HG03108 (cell line): ENCODE measurements around the gene PKNOX2.

Experiments
- ATAC-seq: cut with Tn5 transposase; IDR thresholded peaks from one replicate; pipeline ENCODE4 v1.9.1; 2021; ENCODE audit warnings: moderate library complexity; ENCODE audit not compliant: unreplicated experiment

Gene PKNOX2

DNA sequence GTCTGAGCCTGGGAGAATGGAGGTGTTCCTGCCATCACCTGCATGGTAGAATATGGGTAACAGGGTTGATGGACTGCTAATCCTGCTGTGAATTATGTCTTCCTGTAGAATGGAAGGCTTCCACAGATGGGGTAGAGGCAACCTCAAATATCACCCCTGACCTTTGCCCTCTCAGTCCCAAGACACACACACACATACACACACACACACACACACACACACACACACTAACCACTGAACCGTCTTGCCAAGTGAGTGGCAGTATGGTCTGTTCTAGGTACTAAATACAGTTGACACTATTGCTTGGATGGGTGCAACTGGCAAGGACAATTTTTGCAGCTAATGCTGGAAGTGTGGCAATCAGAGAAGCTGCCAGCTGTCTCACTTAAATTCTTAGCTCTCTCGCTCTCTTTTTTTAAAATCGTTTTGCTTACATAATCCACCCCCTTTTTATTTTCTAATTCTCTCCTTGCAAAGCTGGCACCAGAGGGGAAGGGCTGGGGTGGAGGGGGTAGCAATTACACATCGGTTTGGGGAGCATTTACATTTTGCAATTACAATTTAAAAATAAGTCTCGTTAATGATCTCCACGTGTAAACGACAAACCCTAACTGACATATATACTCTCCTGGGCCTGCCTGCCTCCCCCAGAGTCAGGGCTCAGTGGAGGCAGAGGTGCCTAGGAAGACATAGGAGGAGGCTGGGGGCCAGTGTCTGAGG, 169.0 kb downstream of the PKNOX2 start:
- ATAC-seq = no peak

DNA sequence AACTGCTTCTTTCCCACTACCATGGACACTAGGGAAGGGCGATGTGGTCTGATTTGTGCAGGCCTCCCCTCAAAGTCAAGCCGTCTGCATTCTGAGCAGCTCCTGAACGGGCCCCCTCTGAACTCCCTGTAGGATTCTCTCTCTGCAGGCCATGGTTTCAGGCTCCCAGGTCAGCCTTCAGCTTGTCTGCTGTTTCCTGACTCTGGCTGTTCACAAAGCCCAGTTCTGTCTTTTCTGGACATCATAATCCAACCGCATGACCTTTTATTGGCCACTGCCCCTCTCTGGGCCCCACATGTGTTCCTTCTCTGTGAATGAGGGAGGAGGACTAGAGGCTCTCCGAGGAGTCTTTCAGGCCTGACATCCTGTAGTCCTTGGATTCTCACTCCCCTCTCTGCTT, 170.6 kb downstream of the PKNOX2 start:
- no peak for ATAC-seq

DNA sequence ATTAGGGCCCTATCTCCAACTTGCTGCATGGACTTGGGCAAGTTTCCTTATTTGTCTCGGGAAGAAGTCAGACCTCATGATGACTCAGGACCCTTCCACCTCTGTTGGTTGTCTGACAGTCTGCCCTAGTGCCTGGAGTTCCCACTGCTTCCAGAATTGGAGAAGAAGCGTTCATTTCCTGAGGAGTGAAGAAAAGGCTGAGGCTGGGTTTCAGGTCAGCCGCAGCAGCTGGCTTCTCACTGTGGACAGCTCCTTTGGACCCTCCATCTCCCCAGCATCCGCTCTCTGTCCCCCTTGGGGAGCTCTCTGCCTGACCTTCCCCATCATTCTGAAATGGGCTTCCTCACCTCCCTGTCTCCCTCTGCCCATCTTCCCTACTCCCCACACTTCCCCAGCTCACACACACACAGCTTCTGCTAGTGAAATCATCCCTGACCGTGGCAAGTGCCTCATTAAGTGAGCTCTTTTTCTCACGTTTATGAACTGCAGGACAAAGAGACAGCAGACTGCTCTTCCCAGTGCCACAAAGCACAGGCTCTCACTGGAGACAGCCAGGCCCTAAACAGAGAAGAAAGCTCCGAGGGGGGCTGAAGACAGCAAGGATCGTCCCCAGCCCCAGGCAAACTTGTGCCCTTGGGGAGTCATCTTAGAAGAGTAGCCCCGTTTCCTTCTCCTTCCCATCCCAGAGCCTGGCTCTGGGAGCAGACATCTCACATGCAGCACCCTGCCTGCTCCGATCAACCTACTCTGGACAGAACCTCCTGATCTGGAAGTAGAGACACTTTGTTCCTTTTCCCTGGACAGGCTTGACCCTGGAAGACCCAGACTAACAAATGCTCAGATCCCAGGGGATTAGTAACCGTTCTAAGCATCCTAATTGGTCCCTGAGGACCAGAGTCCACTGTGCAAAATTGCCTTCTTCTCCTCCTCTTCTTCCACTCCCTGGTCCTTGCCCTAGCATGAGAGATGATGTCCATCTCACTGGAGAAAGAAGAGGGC, 173.6 kb downstream of the PKNOX2 start:
- no peak for ATAC-seq

DNA sequence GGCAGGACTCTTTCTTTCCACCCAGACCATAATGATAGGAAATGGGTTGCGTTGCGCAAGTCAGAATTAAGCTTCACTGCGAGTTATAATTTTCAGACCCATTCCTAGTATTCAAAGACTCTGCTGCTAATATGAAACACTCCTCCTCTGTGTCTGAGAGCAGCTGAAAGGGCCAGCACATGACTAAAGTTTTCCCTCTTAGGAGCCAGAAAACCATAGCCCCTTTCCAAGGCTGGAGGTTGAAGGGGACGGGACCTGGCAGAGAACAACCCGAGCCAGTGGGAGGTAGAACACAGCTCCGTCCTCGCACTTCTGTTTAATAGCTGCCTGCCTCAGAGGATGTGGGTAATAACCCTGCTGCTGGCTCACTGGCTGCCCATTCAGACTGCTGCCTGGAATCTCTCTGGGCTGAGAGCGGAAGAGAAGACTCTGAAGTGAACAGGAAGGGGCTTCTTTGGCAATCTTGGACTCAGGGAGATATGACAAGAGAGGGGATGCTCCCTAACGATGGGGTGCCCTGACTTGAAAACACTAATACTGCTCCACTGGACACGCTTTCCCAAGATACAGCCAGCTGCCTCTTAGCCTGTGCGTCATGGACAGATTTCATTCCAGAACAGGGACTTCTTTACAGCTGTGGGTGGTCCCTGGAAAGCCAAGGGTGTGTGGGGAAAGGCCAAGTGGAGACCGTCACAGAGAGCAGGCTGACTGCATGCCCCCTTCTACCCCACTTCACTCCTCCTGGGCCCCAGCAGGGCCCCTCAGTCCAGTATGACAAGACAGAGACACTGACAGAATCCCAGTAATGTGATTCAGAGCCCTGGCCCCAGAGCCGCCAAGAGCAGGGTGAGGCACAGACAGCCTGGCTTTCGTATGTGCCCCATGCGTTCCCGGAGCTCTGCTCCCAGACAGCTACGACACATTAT, 174.6 kb downstream of the PKNOX2 start:
- no peak for ATAC-seq

DNA sequence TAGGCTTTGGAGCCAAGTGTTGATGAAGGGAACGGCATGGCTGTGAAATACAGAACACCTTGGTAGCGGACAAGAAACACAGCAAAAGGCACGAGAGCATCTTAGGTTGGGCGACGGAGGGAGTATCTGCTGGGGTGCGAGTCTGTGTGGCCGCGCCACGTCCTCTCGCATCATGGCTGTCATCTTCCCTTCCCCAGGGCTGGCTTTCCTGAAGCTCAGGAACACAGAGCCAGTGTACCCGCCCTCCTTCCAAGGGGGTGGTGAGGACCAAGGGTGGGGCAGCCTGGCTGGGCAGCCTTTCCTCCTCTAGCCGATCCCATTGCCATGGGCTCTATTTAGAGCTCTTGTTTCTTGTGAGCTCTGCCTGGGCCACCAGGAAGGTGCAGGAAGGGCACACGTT, 177.1 kb downstream of the PKNOX2 start:
- no peak for ATAC-seq

DNA sequence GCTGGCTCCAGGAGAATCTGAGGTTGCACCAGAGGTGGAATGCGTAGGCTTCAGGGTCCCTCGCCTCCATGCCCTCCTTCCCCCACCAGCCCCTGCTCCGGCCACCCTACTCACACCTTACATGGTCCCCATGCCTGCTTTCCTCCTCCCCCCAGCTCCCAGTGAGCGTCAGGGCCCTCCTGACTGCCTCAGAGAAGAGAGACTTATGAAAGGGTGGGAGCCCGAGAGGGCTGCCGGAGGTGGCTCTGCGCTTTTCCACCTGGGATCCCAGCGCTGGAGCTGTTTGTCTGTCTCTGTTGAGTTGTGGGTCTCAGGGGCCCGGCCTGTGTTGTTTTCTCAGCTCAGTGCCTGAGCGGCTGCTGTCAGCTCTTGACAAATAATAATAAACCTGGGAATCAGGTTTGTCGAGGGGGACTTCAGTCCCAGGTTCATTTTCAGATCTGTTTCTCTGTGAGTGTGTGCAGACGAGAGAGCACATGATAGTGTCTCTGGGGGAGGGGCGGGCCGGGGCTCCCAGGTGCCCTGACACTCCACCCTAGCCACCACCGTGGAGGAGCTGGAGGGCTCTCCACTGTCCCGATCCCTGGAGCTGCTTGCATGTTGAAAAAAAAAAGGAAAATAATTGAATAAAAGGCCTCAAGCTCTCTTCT, 177.9 kb downstream of the PKNOX2 start:
- ATAC-seq = no peak

DNA sequence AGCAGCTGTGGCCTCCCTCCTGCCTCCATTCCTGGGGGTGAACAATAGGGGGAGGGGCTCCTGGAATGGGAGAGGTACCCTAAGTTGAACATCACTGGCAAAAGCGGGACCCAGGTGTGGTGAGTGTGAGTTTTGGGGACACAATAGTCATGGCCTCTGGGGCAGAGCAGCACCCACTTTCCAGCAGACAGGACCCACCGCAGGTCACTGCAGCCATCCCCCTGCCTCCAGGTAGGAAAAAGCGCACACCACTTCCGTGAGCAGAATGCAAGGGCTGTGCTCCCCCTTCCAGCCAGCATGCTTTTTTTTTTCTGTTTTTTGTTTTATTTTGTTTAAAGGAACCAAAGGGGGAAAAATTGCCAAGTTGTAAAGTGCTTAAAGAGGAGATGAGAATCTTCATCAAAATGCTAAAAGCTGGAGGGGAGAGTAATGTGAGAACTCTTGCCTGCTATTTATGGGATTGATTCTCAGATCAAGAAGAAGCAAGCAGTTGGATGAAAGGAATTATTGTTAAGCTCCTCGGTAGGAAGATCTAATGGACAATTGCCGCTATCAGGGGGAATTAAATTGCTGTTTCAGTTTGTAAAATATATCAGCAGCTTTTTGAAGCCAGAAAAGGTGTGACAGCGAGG, 178.7 kb downstream of the PKNOX2 start:
- no peak for ATAC-seq

DNA sequence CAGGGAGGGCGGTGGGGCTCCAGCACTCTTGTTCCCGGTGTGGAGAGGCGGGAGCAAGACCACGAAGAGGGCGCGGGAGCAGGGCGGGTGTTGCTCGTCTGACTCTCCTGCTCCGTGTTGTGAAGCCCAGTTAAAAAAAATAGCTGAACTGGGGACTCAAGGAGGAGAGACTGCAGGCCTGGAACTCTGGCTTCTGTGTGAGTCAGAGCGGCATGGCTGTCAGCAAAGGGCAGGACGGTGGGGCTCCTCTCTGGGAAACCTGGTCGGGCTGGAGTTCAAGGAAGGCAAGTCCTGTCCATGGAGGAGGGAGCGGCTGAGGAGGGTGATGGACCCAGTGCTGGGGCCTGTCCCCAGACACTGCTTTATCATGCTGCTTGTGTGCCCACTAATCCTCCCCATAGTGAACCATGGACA, 179.2 kb downstream of the PKNOX2 start:
- no peak for ATAC-seq

DNA sequence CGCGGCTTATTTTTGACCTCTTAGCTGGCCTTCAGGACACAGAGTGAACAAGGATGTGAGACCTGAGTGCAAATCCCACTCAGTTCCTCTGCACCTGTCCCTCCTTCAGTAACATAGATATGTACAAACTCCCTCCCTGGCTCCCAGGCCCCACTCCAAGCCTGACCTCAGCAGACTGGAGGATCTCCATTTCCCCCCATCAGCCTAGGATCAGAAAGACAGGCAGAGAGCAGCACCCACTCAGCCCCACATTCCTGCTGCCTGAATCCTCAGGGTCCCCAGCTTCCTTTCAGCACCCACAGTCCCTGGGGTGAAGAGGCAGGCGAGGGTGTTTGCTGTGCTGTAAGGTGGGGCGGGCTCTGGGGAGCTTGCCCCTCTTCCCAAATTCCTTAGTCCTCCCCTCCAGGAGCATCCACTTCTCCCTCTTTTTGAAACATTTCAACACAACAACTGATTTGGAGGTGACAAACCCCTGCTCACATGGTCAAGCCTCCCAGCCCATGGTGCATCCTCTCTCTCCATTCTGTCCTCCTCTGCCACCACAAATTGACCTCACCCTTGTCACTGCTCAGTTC, 180.4 kb downstream of the PKNOX2 start:
- no peak for ATAC-seq

DNA sequence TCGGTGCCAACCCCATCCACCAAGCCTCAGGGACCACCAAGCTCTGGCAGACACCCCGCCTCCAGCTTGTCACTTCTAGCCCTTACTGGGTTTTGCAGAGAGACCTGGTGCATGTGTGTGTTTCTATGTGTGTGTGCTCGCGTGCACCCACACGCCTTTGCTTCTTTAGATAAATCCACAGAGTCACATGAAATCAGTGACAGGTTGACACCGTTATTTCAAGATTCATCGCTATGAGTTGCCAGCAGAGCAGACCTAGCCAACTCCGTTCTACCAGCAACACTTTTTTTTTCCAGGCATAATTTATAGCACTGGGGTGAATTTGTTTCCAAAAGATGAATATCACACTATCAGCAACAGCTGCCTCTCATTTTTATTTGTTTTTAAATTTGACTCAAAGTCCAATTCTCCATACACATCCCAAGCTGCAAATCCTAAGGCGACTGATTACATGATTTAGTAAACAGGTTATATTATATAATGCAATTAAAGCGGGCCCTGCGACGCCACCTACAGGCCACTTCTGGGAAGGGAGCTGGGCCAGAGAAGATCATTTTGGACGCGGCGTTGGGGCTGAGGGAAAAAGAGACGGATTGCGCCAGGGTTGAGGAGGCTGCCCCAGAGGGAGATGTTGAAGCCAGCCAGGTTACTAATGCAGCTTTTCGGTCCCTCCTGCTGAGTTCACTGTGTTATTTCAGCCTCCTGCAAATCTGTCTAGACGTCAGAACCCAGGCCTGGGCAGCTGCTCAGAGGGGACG, 181.0 kb downstream of the PKNOX2 start:
- ATAC-seq = no peak

DNA sequence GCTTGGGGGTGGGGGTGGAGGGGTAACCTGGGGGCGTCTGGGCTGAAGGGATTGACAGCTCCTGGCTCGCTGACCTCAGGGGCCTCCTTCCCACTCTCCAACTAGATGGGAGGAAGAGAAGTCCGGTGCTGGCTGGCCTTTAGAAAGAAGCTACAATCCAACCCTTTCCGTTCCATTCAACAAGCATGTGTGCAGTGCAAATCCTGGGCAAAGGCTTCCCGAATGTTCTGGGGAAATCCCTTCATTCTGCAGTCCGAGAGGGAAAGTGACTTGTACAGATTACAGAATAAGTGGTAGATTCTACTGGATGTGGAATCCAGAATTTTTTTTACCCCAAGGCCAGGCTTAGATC, 181.6 kb downstream of the PKNOX2 start:
- ATAC-seq = no peak

DNA sequence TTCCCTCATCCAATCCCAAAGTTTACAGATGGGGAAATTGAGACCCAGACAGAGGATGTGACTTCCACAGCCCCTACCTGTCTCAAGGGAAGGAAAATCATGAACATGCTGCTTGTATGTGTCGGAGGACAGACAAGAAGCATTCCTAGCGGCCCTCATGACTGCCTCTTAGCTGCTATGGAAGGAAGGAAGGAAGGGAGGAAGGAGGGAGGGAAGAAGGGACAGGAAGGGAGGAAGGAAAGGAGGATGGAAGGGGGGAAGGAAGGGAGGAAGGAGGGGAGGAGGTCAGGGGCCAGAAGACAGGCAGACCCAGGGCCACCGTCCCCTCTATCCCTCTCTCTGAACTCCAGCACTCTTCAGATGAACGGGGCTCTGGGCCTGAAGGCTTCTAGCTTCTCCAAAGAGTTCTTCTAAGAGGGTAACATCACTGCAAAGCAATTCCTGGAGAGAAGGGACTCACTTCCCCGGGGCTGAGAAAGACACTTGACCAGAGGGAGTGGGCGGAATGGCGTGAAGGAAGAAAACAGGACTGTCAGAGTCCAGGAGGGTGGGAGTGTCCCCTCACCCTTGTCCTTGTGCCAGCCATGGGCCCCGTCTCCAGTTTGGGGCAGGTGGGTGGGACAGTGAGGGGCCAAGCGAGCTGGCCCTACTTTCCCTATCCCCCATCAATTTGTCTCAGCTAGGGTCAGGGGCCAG, 182.2 kb downstream of the PKNOX2 start:
- no peak for ATAC-seq

DNA sequence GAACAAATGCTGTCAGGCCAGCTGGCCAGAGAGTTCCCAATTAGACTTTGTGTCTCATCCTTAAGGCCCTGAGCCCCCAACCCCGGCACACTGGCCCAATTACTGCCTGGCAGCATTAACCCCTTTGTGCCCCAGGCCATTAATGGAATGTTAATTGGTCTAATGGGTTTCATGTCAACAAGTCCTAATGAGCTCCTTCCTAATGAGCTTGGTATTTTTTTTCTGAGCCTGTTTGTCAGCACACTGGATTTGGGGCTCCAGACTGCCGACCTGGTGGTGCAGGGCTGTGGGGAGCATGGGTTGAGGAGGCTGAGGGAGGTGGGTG, 182.7 kb downstream of the PKNOX2 start:
- ATAC-seq = no peak

DNA sequence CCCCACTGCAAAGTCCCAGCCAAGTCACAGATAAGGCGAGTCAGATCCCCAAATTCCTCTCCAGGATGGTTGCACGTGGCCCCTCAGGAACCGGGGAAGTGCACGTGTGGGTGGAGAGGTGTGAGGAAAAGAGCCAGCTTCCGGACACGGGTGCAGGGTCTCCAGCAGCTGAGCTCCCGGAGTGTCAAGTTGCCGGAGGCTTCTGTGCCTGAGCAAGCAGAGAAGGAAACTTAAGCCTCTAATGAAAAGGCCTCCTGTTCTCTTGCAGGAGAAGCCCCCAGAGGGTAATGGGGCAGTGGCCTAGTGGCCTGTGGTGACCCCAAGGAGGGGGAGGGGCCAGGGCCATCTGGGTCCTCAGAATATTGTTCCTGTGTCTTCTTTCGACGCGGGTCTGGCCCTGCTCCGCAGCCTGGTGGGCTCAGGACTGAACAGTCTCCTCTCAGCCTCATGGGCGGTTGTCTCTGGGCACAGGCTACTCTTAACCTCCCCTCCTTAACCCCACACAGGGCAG, 183.6 kb downstream of the PKNOX2 start:
- ATAC-seq = no peak

DNA sequence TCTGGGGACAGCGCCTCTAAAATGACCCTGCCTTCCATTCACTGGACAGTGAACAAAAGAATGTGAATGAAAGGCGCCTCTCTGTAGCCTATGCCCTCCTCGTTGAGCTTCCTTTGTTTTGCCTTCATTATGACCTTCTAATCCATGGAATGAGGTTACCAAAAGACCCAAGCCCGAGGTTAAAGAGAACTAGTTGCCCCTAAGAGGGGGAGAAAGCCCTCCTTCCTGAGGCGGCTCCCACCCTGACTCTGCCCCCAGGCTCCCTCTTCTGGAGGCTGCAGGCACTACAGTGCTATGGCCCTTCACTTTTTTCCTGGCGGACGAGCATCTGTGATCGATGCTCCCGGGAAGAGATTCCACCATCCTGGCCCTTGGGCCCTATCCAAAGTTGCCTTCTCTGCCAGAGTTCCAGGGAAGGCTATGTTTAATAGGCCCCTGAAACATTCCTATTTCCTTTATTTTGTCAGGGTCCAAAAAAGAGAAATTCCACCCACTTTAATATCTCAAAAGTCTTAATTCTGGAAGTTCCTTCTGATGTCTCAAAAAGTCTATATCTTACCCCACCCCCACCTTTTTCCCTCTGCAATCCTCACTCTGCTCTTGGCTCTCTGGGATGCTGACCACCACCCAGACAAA, 184.2 kb downstream of the PKNOX2 start:
- ATAC-seq = no peak

DNA sequence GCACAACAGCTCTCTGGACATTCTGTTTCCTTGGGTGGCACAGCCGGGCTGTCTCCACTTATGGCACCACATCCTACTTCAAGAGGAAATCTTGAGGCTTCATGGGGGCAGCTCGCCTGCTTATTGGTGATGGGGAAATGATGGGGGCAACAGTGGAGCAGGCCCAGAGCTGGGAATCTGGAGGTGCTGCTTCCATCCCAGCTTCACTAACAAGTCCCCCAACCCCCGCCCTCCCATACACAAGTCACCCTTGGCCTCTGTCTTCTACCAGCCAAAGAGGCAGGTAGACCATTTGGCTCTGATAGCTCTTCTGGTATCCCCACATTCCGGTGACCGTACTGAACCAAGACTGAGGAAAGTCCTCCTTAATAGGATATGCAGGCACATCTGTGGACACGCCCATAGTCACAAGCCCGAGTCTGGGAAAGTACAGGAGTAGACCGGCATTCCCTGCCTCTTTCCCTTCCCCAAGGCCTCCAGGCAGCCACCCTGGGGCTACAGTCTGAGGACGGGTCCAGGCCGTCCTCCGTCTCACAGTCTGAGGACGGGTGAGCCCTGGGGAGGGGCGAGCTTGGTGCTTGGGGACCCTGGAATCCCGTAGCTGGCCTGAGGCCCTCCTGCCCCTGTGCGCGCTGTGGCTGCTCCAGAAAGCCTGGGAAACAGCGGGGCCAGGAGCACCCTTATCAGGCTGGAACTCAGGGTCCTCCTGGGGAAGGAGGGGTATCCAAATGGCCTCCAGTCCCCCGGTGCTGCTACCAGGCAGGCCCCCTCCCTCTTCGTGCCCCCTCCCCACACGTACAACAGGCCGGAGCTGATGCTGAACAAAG, 185.9 kb downstream of the PKNOX2 start:
- no peak for ATAC-seq
